Measurements from ENCODE around the gene COL6A3.

Gene COL6A3

GRCh38 chr2:237364655-237365054 is 49.3 kb downstream of the COL6A3 start:
- TF ChIP-seq CTCF (IDR thresholded peaks at IDR 0.05), result no peak
- no peaks in the 10 kb centered on the region for H3K4me1 ChIP-seq (ENCODE audit: control insufficient read depth in 1 of 2, insufficient read depth in 1 of 2, low read depth in 1 of 2, low read length in 1 of 2)
- peaks cover under 1% of the 10 kb centered on the region for H3K27me3 ChIP-seq
- H3K27ac ChIP-seq, result no peak overlapping the region
- H3K9me3 ChIP-seq, result no peaks in the 10 kb centered on the region
- no peaks in the 10 kb centered on the region for H3K36me3 ChIP-seq
- no peak overlapping the region for H3K4me3 ChIP-seq (ENCODE audit: low read depth in 1 of 2, low read length in 1 of 2)

GRCh38 chr2:237361194-237362004 is 52.6 kb downstream of the COL6A3 start:
- Histone ChIP-seq H3K27me3 (peaks cover 22% of the 10 kb centered on the region), H3K27ac (no peak overlapping the region), H3K4me1 (ENCODE audit: control insufficient read depth in 1 of 2, insufficient read depth in 1 of 2, low read depth in 1 of 2, low read length in 1 of 2) (no peaks in the 10 kb centered on the region), H3K9me3 (no peaks in the 10 kb centered on the region), H3K4me3 (ENCODE audit: low read depth in 1 of 2, low read length in 1 of 2) (no peak overlapping the region), H3K36me3 (no peaks in the 10 kb centered on the region)
- TF ChIP-seq CTCF (IDR thresholded peaks at IDR 0.05), result no peak

GRCh38 chr2:237359894-237360780 is 53.8 kb downstream of the COL6A3 start:
- Histone ChIP-seq H3K27me3 (peaks cover 22% of the 10 kb centered on the region), H3K36me3 (no peaks in the 10 kb centered on the region), H3K4me3 (ENCODE audit: low read depth in 1 of 2, low read length in 1 of 2) (no peak overlapping the region), H3K4me1 (ENCODE audit: control insufficient read depth in 1 of 2, insufficient read depth in 1 of 2, low read depth in 1 of 2, low read length in 1 of 2) (no peaks in the 10 kb centered on the region), H3K9me3 (no peaks in the 10 kb centered on the region), H3K27ac (no peak overlapping the region)
- no peak for TF ChIP-seq CTCF (IDR thresholded peaks at IDR 0.05)

GRCh38 chr2:237359518-237359840 is 54.5 kb downstream of the COL6A3 start:
- H3K27me3 ChIP-seq, result peaks cover 23% of the 10 kb centered on the region
- no peak overlapping the region for H3K4me3 ChIP-seq (ENCODE audit: low read depth in 1 of 2, low read length in 1 of 2)
- no peaks in the 10 kb centered on the region for H3K4me1 ChIP-seq (ENCODE audit: control insufficient read depth in 1 of 2, insufficient read depth in 1 of 2, low read depth in 1 of 2, low read length in 1 of 2)
- no peak overlapping the region for H3K27ac ChIP-seq
- H3K9me3 ChIP-seq, result no peaks in the 10 kb centered on the region
- TF ChIP-seq CTCF (IDR thresholded peaks at IDR 0.05), result no peak
- no peaks in the 10 kb centered on the region for H3K36me3 ChIP-seq

- H3K9me3 ChIP-seq, result no peaks in the 10 kb centered on the region
- H3K4me3 ChIP-seq (ENCODE audit: low read depth in 1 of 2, low read length in 1 of 2), result no peak overlapping the region
- H3K4me1 ChIP-seq (ENCODE audit: control insufficient read depth in 1 of 2, insufficient read depth in 1 of 2, low read depth in 1 of 2, low read length in 1 of 2), result no peaks in the 10 kb centered on the region
- H3K36me3 ChIP-seq, result no peaks in the 10 kb centered on the region
- no peak for TF ChIP-seq CTCF (IDR thresholded peaks at IDR 0.05)
- H3K27me3 ChIP-seq, result peaks cover 25% of the 10 kb centered on the region
- H3K27ac ChIP-seq, result no peak overlapping the region
Observed at GRCh38 chr2:237358721-237359517, 55.0 kb downstream of the COL6A3 start.

Data from neutrophil (primary cell).